OCI-M1 (cell line): Measurements from ENCODE around the gene ZNF391.
"Not testable (repeated sequence)": the region's sequence is repeated elsewhere in the genome, so short reads cannot be mapped to it uniquely, and the experiment has no call there.

Source experiments
- DNase-seq: peaks from one replicate; lab custom pipeline; 2025; lab: John Stamatoyannopoulos, UW

The ZNF391 gene

GRCh38 chr6:27388293-27389197 lies at the start of gene ZNF391:
ZNF391 (plus strand) TSS chr6:27388759; CDS start chr6:27400371, 11,612 bp downstream.
- DNase-seq: peak; percentile 92

GRCh38 chr6:27352850-27353249 lies 35.7 kb upstream of the ZNF391 start:
- DNase-seq: peak; percentile 36

DNA sequence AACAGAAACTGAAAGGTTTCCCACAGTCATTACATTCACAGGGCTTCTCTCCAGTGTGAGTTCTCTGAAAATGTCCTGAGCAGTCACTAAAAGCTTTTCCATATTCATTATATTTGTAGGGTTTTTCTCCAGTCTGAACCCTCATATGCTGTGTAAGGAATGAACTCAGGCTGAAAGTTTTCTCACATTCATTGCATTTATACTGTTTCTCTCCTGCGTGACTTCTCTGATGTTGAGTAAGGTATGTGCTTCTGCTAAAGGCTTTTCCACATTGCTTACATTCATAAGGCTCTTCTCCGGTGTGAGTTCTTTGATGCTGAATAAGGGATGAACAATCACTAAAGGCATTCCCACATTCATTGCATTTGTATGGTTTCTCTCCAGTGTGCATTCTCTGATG lies 29.8 kb upstream of the ZNF391 start:
- DNase-seq: no peak

DNA sequence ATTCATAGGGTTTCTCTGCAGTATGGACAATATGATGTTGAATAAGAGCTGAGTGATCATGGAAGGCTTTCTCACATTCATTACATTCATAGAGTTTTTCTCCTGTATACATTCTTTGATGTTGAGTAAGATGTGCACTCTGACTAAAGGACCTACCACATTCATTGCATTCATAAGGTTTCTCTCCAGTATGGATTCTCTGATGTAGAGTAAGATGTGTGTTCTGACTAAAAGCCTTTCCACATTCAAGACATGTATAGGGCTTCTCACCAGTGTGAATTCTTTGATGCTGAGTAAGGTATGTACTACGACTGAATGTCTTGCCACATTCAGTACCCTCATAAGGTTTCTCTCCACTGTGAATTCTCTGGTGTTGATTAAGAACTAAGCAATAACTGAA lies 29.3 kb upstream of the ZNF391 start:
- DNase-seq: no peak

GRCh38 chr6:27368202-27368601 lies 20.4 kb upstream of the ZNF391 start:
- DNase-seq: peak; percentile 7

DNA sequence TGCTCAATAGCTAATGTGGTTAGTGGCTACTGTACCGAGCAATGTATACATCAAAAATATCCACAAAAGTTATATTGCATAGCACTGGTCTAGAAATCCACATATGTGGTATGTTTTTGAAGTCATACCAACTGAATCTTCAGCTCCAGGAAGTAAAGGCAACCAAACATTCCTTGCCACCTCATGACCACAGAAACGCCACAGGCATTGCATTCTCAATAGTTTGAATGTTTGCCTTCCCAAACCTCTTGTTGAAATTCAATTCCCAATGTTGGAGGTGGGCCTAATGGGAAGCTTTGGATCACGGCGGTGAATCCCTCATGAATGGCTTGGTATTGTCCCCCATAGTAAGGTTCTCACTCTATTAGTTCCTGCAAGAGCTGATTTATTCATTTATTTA lies 18.2 kb upstream of the ZNF391 start:
- DNase-seq: no peak

DNA sequence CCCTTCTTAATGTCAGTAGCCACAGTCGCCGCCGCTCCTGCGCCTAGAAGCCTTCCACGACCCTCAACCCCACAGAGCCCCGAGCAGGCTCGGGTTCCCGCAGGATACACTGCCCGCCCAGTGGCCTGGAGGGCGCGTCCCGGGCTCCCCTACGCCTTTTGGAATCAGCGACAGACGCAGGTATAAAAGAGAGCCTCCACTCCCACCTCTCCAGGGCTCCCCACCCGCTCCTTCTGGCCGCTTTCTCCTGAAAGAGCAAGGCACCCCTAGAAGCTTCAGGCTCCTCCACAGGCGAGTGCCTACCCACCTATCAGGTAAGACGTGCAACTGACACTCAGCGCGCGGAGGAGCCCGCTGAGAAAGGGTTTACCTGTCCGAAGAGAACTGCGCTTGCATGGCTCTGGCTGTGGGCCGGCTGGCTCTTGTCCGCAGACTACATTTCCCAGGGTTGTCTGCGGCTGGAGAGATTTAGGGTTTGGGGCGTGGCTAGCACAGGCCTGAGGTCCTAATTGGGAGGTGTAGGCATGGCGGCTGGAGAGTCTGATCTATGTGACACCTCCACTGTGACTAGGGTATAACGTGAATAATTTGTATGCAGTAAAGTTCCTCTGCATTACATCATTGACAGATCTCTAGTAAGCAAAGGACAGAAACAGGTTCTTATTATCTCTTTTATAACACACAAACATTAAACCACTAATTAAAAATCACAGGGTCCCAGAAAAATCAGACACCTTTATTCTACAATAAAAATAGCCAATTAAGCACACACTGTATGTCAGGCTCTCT lies 13.5 kb upstream of the ZNF391 start:
- peak; percentile 93 for DNase-seq

GRCh38 chr6:27375613-27376079 lies 12.9 kb upstream of the ZNF391 start:
- DNase-seq: peak; percentile 95

GRCh38 chr6:27378406-27378805 lies 10.2 kb upstream of the ZNF391 start:
- DNase-seq: not testable (repeated sequence)

GRCh38 chr6:27381001-27381400 lies 7.6 kb upstream of the ZNF391 start:
- DNase-seq: not testable (repeated sequence)

- DNase-seq: no peak
Observed at GRCh38 chr6:27383011-27383410, 5.5 kb upstream of the ZNF391 start.

- no peak for DNase-seq
Observed at GRCh38 chr6:27383481-27383880, 5.1 kb upstream of the ZNF391 start.

GRCh38 chr6:27392623-27393022 lies 4.1 kb downstream of the ZNF391 start:
- DNase-seq: no peak

GRCh38 chr6:27394073-27394472 lies 5.5 kb downstream of the ZNF391 start:
- no peak for DNase-seq

DNA sequence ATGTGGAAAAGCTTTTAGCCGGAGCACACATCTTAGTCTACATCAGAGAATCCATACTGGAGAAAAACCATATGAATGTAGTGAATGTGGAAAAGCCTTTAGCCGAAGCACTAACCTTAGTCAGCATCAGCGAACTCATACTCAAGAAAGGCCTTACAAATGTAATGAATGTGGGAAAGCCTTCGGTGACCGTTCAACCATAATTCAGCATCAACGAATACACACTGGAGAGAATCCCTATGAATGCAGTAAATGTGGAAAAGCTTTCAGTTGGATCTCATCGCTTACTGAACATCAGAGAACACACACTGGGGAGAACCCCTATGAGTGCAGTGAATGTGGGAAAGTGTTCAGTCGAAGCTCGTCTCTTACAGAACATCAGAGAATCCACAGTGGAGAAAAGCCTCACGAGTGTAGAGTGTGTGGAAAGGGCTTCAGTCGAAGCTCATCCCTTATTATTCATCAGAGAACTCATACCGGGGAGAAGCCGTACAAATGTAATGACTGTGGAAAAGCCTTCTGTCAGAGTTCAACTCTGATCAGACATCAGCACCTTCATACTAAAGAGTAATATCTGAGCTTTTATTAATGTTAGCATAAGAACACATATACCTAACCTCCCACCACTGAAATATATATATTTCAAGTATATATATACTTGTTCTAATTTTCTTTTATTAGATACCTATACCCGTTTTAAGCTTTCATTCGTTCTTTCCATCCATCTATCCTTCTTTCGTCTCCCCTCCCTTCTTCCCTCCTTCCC lies 12.5 kb downstream of the ZNF391 start:
- no peak for DNase-seq

DNA sequence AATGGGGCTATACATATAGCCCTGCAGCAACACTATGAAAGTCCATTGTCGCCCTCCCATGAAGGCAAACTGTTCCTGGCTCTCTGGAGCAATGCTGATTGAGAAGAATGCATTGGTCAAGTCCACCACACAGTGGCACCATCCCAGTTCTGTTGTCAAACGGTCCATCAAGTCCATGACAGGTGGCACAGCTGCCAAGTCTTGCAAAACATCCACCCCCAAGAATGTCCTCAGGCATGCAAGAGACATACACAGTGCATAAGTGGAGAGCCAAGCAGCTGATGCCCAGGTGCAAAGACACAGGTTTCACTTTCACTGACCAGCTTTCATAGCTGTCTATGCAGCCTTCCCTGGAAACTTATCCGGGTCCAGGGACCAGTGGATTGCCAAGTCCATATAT lies 17.5 kb downstream of the ZNF391 start:
- DNase-seq: no peak

GRCh38 chr6:27407153-27407814 lies 18.7 kb downstream of the ZNF391 start:
- DNase-seq: no peak

DNA sequence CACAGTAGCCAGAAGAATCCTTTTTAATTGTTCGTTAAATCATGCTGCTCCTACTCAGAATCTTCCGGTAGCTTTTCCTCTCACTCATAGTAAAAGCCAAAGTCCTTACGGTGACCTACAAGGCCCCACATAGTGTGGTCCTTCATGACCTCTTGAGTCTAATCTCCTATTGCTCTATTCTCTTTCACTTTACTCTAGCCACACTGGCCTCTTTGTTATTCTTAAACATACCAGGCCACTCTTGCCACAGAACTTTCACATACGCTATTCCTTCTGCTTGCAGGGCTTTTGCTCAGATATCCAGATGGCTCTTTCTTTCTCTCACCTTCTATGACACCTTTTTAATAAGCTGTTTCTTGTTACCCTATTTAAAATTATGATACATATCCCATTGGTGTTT lies 25.7 kb downstream of the ZNF391 start:
- DNase-seq: no peak

DNA sequence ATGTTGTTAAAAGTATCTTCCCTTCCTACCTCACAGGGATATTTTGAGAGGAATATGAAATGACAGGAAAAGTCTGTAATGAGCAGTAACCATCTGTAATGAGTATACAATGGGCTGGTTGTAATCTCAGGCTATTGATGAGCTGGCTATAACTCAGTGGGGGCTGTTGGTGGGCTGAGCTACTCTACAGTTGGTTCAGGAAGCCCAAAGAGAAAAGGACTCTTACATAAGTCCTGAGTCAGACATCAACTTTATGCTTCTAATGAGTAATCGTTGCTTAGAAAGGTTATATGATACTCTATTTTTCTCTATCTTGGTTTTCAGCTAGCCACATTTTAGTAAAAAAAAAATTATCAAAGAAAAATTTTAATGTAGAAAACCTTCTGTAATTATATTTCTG lies 26.4 kb downstream of the ZNF391 start:
- DNase-seq: no peak

- DNase-seq: no peak
Observed at GRCh38 chr6:27415898-27416297, 27.3 kb downstream of the ZNF391 start.

- no peak for DNase-seq
Observed at GRCh38 chr6:27419363-27419762, 30.8 kb downstream of the ZNF391 start.
